HEK293 (cell line): ENCODE results near the gene ARMC8.

ENCODE experiments used
- CTCF ChIA-PET: fragments of 350-600 bp; formaldehyde crosslinking; extraction: SDS; loops from one replicate; lab custom pipeline; 2021; ENCODE audit warnings: antibody characterized with exemption; lab: Yijun Ruan, JAX
- POLR2A ChIA-PET: fragments of 300-600 bp; formaldehyde crosslinking; extraction: SDS; loops from one replicate; lab custom pipeline; 2020; ENCODE audit warnings: antibody characterized with exemption, inconsistent platforms; lab: Yijun Ruan, JAX
- H3K27ac ChIP-seq: fragments of 200-500 bp; sonication (Bioruptor generic); 2 replicates; pipeline ENCODE4 v1.5.1; 2014; ENCODE audit warnings: low read depth, low read length, control low read depth, inconsistent platforms; ENCODE audit errors: extremely low read depth
- H3K36me3 ChIP-seq, 2 experiments: fragments of 200-500 bp in 1 of 2; sonication (Bioruptor generic) in 1 of 2; 1 replicate in 1 of 2; 2 replicates in 1 of 2; pipeline ENCODE4 v1.5.1; 2014 to 2017; ENCODE audit warnings: inconsistent platforms in 2 of 2, low read length in 2 of 2; ENCODE audit not compliant: control insufficient read depth in 2 of 2, insufficient read depth in 1 of 2
- H3K4me1 ChIP-seq: fragments of 200-500 bp; sonication (Bioruptor generic); 2 replicates; pipeline ENCODE4 v1.5.1; 2014; ENCODE audit warnings: mild to moderate bottlenecking, low read length, inconsistent platforms; ENCODE audit not compliant: control insufficient read depth, insufficient read depth
- H3K4me3 ChIP-seq: 2 replicates; pipeline ENCODE4 v1.5.1; 2011; ENCODE audit warnings: low read depth, mild to moderate bottlenecking, control low read depth, low read length, moderate library complexity
- H3K9me3 ChIP-seq: fragments of 200-500 bp; sonication (Bioruptor generic); 2 replicates; pipeline ENCODE4 v1.5.1; 2014; ENCODE audit warnings: low read depth, low read length, inconsistent platforms; ENCODE audit not compliant: control insufficient read depth, insufficient read depth
- KLF8 ChIP-seq: fragments of 450-650 bp; formaldehyde crosslinking; IDR thresholded peaks from 2 replicates; pipeline ENCODE4 v1.5.1; 2016; ENCODE audit warnings: missing biosample characterization, missing genetic modification characterization
- MYNN ChIP-seq: fragments of 450-650 bp; formaldehyde crosslinking; IDR thresholded peaks from 2 replicates; pipeline ENCODE4 v1.5.1; 2016; ENCODE audit warnings: missing biosample characterization, missing genetic modification characterization, borderline replicate concordance
- SP3 ChIP-seq: fragments of 450-650 bp; formaldehyde crosslinking; IDR thresholded peaks from 2 replicates; pipeline ENCODE4 v1.5.1; 2016; ENCODE audit warnings: missing biosample characterization, missing genetic modification characterization
- SP7 ChIP-seq: fragments of 450-650 bp; formaldehyde crosslinking; IDR thresholded peaks from 2 replicates; pipeline ENCODE4 v1.5.1; 2016; ENCODE audit warnings: missing biosample characterization, missing genetic modification characterization
- TRIM28 ChIP-seq: IDR thresholded peaks from 2 replicates; pipeline ENCODE4 v1.6.1; 2011; ENCODE audit warnings: low read length, control low read depth, borderline replicate concordance
- ZNF133 ChIP-seq: fragments of 450-650 bp; formaldehyde crosslinking; IDR thresholded peaks from 2 replicates; pipeline ENCODE4 v1.5.1; 2016; ENCODE audit warnings: missing biosample characterization, missing genetic modification characterization
- ZNF140 ChIP-seq: fragments of 450-650 bp; formaldehyde crosslinking; IDR thresholded peaks from 2 replicates; pipeline ENCODE4 v1.5.1; 2016; ENCODE audit warnings: missing biosample characterization, missing genetic modification characterization
- ZNF184 ChIP-seq: fragments of 450-650 bp; IDR thresholded peaks from 2 replicates; pipeline ENCODE4 v1.5.1; 2018; ENCODE audit warnings: missing biosample characterization, mild to moderate bottlenecking, missing genetic modification characterization
- ZNF214 ChIP-seq: fragments of 450-650 bp; formaldehyde crosslinking; IDR thresholded peaks from 2 replicates; pipeline ENCODE4 v1.5.1; 2017; ENCODE audit warnings: missing biosample characterization, mild to moderate bottlenecking, missing genetic modification characterization, borderline replicate concordance
- ZNF37A ChIP-seq: fragments of 450-650 bp; IDR thresholded peaks from 2 replicates; pipeline ENCODE4 v1.5.1; 2018; ENCODE audit warnings: missing biosample characterization, missing genetic modification characterization
- ZNF660 ChIP-seq: fragments of 450-650 bp; IDR thresholded peaks from 2 replicates; pipeline ENCODE4 v1.5.1; 2018; ENCODE audit warnings: missing biosample characterization, mild to moderate bottlenecking, missing genetic modification characterization
- ZNF707 ChIP-seq: fragments of 450-650 bp; formaldehyde crosslinking; IDR thresholded peaks from 2 replicates; pipeline ENCODE4 v1.5.1; 2016; ENCODE audit warnings: missing biosample characterization, missing genetic modification characterization
- ZNF747 ChIP-seq: fragments of 450-650 bp; formaldehyde crosslinking; IDR thresholded peaks from 2 replicates; pipeline ENCODE4 v1.5.1; 2016; ENCODE audit warnings: missing biosample characterization, missing genetic modification characterization
- ZNF776 ChIP-seq: fragments of 450-650 bp; formaldehyde crosslinking; IDR thresholded peaks from 2 replicates; pipeline ENCODE4 v1.5.0; 2017; ENCODE audit warnings: missing biosample characterization, missing genetic modification characterization, borderline replicate concordance
- ZNF791 ChIP-seq: fragments of 450-650 bp; formaldehyde crosslinking; IDR thresholded peaks from 2 replicates; pipeline ENCODE4 v1.5.1; 2016; ENCODE audit warnings: missing biosample characterization, missing genetic modification characterization
- ZNF843 ChIP-seq: fragments of 450-650 bp; formaldehyde crosslinking; IDR thresholded peaks from 2 replicates; pipeline ENCODE4 v1.5.1; 2016; ENCODE audit warnings: missing biosample characterization, missing genetic modification characterization
- TF ChIP-seq, protein P1 (sequence below): fragments of 450-650 bp; formaldehyde crosslinking; conservative IDR thresholded peaks from 2 replicates; pipeline ENCODE4 v1.5.1; 2016; ENCODE audit warnings: low read depth, missing biosample characterization, missing genetic modification characterization
- TF ChIP-seq, protein P2 (sequence below): fragments of 450-650 bp; formaldehyde crosslinking; IDR thresholded peaks from 2 replicates; pipeline ENCODE4 v1.5.1; 2016; ENCODE audit warnings: missing biosample characterization, missing genetic modification characterization

ARMC8 gene

DNA sequence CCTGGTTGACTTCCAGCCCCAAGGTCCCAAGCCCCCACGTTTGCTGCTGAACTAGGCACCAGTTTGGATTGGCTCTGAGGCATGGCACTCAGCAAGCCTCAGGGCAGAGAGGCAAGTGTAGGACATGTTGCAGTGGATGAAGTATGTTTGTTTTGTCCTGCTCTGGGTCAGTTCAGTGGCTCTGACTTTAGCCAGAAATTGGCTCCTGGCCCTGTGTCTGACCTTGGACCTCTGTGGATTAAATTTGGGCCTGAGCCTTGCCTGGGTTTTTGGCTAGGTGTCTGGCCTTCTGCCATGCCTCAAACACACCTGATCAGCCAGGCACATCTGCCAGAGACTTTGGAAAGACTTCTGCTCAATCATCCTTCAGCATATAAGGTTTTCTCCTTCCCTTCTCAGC is 157.7 kb downstream of the ARMC8 start:
- Histone ChIP-seq H3K27ac (no peak overlapping the region), H3K9me3 (no peaks in the 10 kb centered on the region), H3K4me1 (no peaks in the 10 kb centered on the region), H3K36me3 (no peaks in the 10 kb centered on the region), H3K4me3 (no peak overlapping the region)
- CTCF ChIA-PET, result no interaction called here
- POLR2A ChIA-PET, result no interaction called here
- TF ChIP-seq ZNF214 (no peak), ZNF791 (no peak), TRIM28 (no peak), ZNF843 (tag by site-specific recombination) (no peak), ZNF776 (tag by site-specific recombination) (no peak), ZNF747 (tag by site-specific recombination) (no peak), ZNF707 (tag by site-specific recombination) (no peak), ZNF133 (tag by site-specific recombination) (no peak), ZNF140 (tag by site-specific recombination) (no peak), ZNF184 (tag by site-specific recombination) (no peak), SP3 (no peak), KLF8 (tag by site-specific recombination) (no peak), SP7 (tag by site-specific recombination) (no peak), MYNN (tag by site-specific recombination) (no peak), ZNF37A (no peak), ZNF660 (tag by site-specific recombination) (no peak)
- TF ChIP-seq, protein P1, sequence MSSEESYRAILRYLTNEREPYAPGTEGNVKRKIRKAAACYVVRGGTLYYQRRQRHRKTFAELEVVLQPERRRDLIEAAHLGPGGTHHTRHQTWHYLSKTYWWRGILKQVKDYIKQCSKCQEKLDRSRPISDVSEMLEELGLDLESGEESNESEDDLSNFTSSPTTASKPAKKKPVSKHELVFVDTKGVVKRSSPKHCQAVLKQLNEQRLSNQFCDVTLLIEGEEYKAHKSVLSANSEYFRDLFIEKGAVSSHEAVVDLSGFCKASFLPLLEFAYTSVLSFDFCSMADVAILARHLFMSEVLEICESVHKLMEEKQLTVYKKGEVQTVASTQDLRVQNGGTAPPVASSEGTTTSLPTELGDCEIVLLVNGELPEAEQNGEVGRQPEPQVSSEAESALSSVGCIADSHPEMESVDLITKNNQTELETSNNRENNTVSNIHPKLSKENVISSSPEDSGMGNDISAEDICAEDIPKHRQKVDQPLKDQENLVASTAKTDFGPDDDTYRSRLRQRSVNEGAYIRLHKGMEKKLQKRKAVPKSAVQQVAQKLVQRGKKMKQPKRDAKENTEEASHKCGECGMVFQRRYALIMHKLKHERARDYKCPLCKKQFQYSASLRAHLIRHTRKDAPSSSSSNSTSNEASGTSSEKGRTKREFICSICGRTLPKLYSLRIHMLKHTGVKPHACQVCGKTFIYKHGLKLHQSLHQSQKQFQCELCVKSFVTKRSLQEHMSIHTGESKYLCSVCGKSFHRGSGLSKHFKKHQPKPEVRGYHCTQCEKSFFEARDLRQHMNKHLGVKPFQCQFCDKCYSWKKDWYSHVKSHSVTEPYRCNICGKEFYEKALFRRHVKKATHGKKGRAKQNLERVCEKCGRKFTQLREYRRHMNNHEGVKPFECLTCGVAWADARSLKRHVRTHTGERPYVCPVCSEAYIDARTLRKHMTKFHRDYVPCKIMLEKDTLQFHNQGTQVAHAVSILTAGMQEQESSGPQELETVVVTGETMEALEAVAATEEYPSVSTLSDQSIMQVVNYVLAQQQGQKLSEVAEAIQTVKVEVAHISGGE, result no peak
- TF ChIP-seq, protein P2, sequence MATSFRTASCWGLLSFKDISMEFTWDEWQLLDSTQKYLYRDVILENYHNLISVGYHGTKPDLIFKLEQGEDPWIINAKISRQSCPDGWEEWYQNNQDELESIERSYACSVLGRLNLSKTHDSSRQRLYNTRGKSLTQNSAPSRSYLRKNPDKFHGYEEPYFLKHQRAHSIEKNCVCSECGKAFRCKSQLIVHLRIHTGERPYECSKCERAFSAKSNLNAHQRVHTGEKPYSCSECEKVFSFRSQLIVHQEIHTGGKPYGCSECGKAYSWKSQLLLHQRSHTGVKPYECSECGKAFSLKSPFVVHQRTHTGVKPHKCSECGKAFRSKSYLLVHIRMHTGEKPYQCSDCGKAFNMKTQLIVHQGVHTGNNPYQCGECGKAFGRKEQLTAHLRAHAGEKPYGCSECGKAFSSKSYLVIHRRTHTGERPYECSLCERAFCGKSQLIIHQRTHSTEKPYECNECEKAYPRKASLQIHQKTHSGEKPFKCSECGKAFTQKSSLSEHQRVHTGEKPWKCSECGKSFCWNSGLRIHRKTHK, result no peak
